H7 (cell line): ENCODE results near the gene TTLL9. TPM values are rescaled to one million over a fixed set of nuclear protein-coding genes. Genes with fewer than 3 reads are reported as not detected.
"Not testable (repeated sequence)": the region's sequence is repeated elsewhere in the genome, so short reads cannot be mapped to it uniquely, and the experiment has no call there.

Experiments
- DNase-seq: peaks from one replicate; pipeline ENCODE4 v3.0.0; 2012
- H3K27me3 ChIP-seq: 2 replicates; pipeline ENCODE4 v1.6.0; 2011; ENCODE audit warnings: mild to moderate bottlenecking, low read length; ENCODE audit not compliant: control insufficient read depth, insufficient read depth
- H3K36me3 ChIP-seq: replicated peaks from 2 replicates; pipeline ENCODE4 v1.5.1; 2011; ENCODE audit warnings: low read length; ENCODE audit not compliant: control insufficient read depth, insufficient read depth
- H3K4me3 ChIP-seq: 2 replicates; pipeline ENCODE4 v1.5.1; 2011; ENCODE audit warnings: low read depth, mild to moderate bottlenecking, control low read depth, low read length, moderate library complexity; ENCODE audit not compliant: insufficient read depth
- total RNA-seq: library from RNA; depleted of rRNA; stranded (reverse); fragments of >200 nt; shearing (Covaris generic); gene quantifications from 2 replicates; pipeline ENCODE4 v1.2.3, GENCODE V29; 2014

TTLL9 gene
- total RNA-seq, 1 experiment from 2014 or later, result 0.14 TPM

GRCh38 chr20:31908424-31908823 is 38.0 kb downstream of the TTLL9 start:
- H3K27me3 ChIP-seq, result no peaks in the 10 kb centered on the region
- DNase-seq, result no peak
- H3K4me3 ChIP-seq, result no peak overlapping the region
- H3K36me3 ChIP-seq, result no peaks in the 10 kb centered on the region

DNA sequence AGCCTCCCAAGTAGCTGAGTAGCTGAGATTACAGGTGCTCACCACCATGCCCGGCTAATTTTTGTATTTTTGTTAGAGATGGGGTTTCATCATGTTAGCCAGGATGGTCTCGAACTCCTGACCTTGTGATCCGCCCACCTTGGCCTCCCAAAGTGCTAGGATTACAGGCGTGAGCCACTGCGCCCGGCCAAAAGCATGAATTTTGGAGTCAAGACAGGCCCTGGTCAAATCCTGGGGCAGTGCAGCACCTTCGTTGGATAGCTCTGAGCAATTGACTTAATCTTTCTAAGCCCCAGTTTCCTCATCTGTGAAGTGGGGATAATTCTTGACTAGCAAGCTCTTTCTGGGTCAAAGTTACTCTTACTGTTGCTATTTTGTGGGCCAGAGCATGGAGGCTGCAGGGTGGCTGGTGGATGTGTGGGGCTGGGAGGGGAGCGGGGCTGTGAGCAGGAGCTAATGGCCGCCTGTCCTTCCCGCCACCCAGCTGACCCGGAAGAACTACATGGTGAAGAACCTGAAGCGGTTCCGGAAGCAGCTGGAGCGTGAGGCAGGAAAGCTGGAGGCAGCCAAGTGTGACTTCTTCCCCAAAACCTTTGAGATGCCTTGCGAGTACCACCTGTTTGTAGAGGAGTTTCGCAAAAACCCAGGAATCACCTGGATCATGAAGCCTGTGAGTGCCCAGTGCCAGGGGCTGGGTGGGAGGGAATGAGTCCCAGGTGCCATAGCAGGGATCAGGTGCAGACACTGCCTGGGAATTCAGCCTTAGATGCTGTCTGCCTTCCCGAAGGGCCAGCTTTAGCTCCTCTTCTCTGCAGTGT is 39.0 kb downstream of the TTLL9 start:
- H3K36me3 ChIP-seq, result no peaks in the 10 kb centered on the region
- H3K4me3 ChIP-seq, result no peak overlapping the region
- no peaks in the 10 kb centered on the region for H3K27me3 ChIP-seq
- DNase-seq, result peak; percentile 40

DNA sequence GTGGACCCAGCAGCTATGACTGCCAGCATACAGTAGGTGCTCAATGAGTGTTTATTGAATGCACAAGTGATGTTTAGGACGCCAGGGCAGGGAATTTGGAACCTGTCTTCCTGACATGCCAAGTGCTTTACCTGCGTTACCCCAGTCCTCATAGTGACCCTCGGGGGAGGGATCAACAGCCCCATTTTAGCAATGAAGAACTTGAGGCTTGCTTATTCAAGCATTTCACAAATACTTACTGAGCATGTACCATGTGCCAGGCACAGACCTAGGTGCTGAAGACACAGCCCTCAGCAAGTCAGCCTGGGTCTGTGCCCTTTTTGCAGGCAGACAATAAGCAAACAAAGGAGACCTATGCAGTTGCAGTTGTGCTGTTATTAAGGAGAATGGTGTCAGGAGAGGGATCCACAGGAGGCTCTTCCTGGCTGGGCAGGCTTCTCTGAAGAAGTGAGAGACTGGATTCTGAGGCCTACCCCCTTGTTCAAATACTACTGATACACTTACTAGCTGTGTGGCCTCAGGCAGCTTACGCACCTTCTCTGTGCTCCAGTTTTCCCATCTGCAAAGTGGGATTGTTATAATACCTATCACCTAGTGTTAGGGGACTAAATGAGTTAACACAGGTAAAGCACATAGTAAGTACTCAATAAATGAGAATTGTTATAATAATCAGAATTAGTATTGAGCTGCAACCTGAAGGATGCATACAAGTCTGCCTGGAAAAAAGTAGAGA is 39.8 kb downstream of the TTLL9 start:
- Histone ChIP-seq H3K4me3 (no peak overlapping the region), H3K27me3 (no peaks in the 10 kb centered on the region), H3K36me3 (no peaks in the 10 kb centered on the region)
- no peak for DNase-seq

GRCh38 chr20:31913431-31914157 is 43.2 kb downstream of the TTLL9 start:
- no peak overlapping the region for H3K4me3 ChIP-seq
- H3K27me3 ChIP-seq, result no peaks in the 10 kb centered on the region
- DNase-seq, result no peak
- no peaks in the 10 kb centered on the region for H3K36me3 ChIP-seq

GRCh38 chr20:31914170-31914569 is 43.7 kb downstream of the TTLL9 start:
- Histone ChIP-seq H3K27me3 (no peaks in the 10 kb centered on the region), H3K4me3 (no peak overlapping the region), H3K36me3 (no peaks in the 10 kb centered on the region)
- DNase-seq, result no peak

GRCh38 chr20:31915491-31916280 is 45.3 kb downstream of the TTLL9 start:
- Histone ChIP-seq H3K27me3 (no peaks in the 10 kb centered on the region), H3K36me3 (no peaks in the 10 kb centered on the region), H3K4me3 (no peak overlapping the region)
- DNase-seq, result no peak

DNA sequence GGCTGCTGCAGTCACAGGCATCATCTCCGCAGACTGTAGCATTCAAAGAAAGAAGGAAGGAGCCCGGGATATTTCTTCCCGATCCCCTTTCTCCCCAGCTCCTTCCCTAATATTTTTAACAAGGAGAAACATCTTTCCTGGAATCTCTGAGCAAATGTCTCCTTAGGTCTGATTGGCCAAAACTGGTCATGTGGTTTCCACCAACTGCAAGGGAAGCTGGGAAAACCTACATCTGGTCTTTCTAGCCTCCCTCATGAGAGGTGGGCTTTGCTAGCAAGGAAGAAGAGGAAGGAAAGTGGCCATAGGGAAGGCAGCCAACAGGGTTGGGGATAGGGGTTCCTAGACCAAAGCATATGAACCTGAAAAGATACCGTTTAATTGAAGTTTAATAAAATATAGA is 46.3 kb downstream of the TTLL9 start:
- H3K4me3 ChIP-seq, result no peak overlapping the region
- no peak for DNase-seq
- no peaks in the 10 kb centered on the region for H3K27me3 ChIP-seq
- H3K36me3 ChIP-seq, result no peaks in the 10 kb centered on the region

DNA sequence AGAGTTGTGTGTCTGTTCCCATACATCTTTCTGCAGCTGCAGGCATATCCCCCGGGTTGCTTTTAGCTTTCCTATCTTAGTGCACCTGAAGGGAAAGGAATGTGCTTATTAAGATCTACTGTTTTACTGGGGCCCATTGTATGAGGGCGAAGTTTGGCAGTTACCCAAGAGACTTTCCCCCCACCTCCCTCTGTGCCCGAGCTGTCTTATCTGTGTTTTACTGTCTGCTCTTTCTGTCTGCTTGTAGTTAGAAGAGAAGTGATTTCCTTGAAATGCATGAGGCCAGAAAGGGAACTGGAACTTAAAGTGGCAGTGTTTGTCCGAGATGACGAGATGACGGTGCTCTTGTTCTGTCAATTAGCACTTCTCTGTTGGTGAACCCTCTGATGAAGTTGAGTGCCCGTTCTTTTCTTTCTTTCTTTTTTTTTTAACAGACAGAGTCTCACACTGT is 47.6 kb downstream of the TTLL9 start:
- H3K27me3 ChIP-seq, H3K4me3 ChIP-seq, DNase-seq: not testable (repeated sequence)

GRCh38 chr20:31918466-31919105 is 48.2 kb downstream of the TTLL9 start:
- no peaks in the 10 kb centered on the region for H3K27me3 ChIP-seq
- no peak for DNase-seq
- no peaks in the 10 kb centered on the region for H3K36me3 ChIP-seq
- no peak overlapping the region for H3K4me3 ChIP-seq

More for the DNA sequence above, 47.6 kb downstream of the TTLL9 start:
- not testable (repeated sequence) for H3K36me3 ChIP-seq

DNA sequence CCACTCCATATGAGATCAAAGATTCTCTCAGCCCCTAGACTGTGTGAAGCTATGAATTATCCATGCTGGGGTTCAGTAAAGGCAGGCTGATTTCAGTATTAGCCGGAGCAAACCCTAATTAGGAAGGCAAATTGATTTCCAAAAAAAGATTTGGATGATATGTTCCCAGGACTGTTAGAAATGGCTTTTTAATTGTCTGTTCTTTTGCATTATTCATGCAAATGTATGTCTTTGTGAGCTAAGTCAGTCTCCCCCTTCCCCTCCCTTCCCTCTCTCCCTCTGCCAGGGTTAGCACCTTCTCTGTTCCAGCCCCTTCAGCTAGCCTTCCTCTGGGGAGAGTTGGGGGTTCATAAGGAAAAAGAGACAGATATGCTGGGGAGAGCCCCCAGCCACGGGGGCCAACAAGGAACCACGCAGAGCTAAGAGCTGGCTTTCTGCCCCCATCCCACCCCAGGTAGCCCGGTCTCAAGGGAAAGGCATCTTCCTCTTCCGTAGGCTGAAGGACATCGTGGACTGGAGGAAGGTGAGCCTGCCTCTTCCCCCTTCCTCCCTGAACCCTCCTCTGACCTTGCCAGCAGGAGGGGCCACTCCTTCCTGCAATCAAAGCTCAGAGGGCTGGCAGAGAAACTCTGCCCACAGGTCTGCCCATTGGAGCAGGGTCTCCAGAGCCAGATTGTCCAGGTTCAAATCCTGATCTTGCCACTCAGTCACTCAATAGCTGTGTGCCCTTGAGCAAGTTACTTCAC is 49.1 kb downstream of the TTLL9 start:
- no peaks in the 10 kb centered on the region for H3K36me3 ChIP-seq
- peak; percentile 69 for DNase-seq

DNA sequence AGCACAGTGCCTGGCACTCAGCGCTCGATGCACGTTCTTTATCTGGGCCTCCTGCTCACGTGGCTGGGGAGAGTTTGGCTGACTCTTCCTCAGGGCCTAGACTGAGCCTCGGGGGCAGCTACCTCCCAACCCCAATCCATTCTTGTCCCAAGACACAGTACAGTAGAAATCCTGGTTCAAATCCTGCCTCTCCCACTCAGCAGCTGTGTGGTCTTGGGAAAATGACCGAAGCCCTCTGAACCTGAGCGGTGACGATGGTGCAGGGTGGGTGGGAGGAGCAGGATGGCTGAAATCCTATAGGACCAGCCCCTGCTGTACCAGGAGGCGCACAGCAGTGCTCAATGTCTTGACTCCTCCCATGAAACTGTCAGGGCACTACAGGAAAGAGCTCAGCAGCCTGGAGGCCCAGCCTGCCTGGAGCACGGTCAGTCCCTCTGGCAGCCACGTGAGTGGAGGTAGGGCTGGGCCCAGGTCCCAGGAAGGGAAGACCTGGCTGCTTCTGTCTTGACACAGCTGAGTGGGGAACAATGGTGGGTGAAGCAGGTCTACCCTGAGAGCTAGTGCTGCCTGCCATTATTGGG is 49.9 kb downstream of the TTLL9 start:
- DNase-seq, result peak; percentile 83
- H3K27me3 ChIP-seq, result no peaks in the 10 kb centered on the region
- H3K36me3 ChIP-seq, result no peaks in the 10 kb centered on the region
- no peak overlapping the region for H3K4me3 ChIP-seq

More for the DNA sequence above, 49.1 kb downstream of the TTLL9 start:
- no peak overlapping the region for H3K4me3 ChIP-seq
- H3K27me3 ChIP-seq, result no peaks in the 10 kb centered on the region

DNA sequence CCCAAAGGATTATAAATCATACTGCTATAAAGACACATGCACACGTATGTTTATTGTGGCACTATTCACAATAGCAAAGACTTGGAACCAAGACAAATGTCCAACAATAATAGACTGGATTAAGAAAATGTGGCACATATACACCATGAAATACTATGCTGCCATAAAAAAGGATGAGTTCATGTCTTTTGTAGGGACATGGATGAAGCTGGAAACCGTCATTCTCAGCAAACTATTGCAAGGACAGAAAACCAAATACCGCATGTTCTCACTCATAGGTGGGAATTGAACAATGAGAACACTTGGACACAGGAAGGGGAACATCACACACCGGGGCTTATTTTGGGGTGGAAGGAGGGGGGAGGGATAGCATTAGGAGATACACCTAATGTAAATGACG is 51.0 kb downstream of the TTLL9 start:
- not testable (repeated sequence) for H3K4me3 ChIP-seq, H3K27me3 ChIP-seq, H3K36me3 ChIP-seq, DNase-seq

DNA sequence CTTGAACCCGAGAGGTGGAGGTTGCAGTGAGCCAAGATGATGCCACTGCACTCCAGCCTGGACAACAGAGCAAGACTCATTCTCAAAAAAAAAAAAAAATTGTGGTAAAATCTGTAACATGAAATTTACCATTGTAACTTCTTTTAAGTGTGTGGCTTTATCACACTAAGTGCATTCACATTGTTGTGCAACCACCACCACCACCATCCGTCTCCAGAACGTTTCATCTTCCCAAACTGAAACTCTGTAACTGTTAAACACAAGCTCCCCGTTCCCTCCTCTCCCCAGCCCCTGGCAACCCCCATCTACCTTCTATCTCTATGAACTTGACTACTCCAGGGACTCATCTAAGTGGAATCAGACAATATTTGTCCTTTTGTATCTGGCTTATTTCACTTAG is 51.7 kb downstream of the TTLL9 start:
- Histone ChIP-seq H3K27me3 (no peaks in the 10 kb centered on the region), H3K4me3 (no peak overlapping the region), H3K36me3 (no peaks in the 10 kb centered on the region)
- DNase-seq, result no peak
